ENCODE results near the gene CAD. TPM values are rescaled to one million over a fixed set of nuclear protein-coding genes. Genes with fewer than 3 reads are reported as not detected.

CAD gene
- total RNA-seq, 1 experiment from 2014 or later, result 114 TPM

DNA sequence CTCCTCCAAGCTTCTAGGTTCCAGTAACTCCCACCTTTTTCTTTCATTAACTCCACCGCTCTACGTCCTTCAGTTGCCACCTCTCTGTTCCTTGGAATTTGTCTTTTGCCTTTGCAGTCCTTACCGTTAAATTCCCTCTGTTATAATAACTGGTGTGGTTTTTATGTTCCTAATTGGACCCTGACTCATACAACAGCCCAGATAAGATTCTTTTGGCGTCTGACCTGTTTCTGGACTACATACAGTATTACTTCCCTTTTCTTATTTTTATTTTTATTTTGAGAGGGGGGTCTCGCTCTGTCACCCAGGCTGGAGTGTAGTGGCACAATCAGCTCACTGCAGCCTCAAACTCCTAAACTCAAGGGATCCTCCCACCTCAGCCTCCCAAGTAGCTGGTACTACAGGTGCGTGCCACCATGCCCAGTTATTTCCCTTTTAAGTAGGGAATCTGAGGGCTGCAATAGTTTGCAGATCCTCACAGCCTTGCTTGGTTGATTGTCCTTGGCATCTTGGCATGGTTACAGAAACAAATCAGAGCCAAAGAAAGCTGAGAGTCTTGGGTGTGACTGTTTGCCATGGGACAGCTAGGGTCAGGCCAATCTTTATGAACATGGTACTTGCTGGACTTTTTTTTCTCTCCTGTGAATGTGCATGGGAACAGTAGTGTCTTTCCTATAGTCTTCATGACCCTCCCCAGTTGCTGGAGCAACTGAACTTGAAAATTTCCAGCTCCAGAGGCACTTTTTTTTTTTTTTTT lies 46.4 kb upstream of the CAD start:
- intact Hi-C loops (cut with micrococcal nuclease), result no loop called here
- CTCF ChIA-PET, result interaction anchor here (0.8 to 2.2 kb wide), 6 partner anchors 9 to 84 kb away, joined by 3 to 10 read pairs (median 4); partner anchors contain the start of genes KHK and PREB
- H3K4me2 ChIP-seq (ENCODE audit: low read length), result no peak overlapping the region

More for the DNA sequence above, 46.4 kb upstream of the CAD start:
- BruUV-seq (replicated peaks), result no TSS peak
- H3K4me3 ChIP-seq (replicated peaks in 1 of 2; ENCODE audit: low read depth in 1 of 2, low read length in 2 of 2), result no peak overlapping the region
- no peak for DNase-seq (ENCODE audit: low read depth, low spot score)
- POLR2A ChIA-PET, result no interaction called here
- peaks cover 9% of the 10 kb centered on the region; the same call in 1 of the 2 replicates for H3K27me3 ChIP-seq (ENCODE audit: insufficient read depth, low read length)
- H3K9ac ChIP-seq (ENCODE audit: low read length), result no peak overlapping the region
- peaks cover 0 to 4% of the 10 kb centered on the region in 2 experiments; a peak in 1 of 4 replicates for H3K4me1 ChIP-seq (ENCODE audit: control insufficient read depth in 1 of 2, insufficient read depth in 2 of 2, low read length in 2 of 2)
- RAD21 ChIA-PET (ENCODE audit: low non-redundant PET in 1 of 2, low total read pairs in 2 of 2, uncharacterized antibody in 2 of 2, unreplicated experiment in 2 of 2), result interaction anchor here in 1 of 2 experiments (0.7 kb wide), 1 partner anchor 22 kb away, joined by 4 read pairs; no protein-coding TSS in a partner anchor
- H3K9me2 ChIP-seq (ENCODE audit: insufficient read depth), result no peaks in the 10 kb centered on the region
- no peak overlapping the region for H3K27ac ChIP-seq (ENCODE audit: low read depth, low read length)
- H3K36me3 ChIP-seq (ENCODE audit: control insufficient read depth in 1 of 2, insufficient read depth in 2 of 2, low read length in 2 of 2), result no peaks in the 10 kb centered on the region
- TF ChIP-seq ZBTB33 (IDR thresholded peaks at IDR 0.05; ENCODE audit: extremely low read depth, insufficient replicate concordance, low read length), result no peak
- no peak for TF ChIP-seq CEBPB (IDR thresholded peaks at IDR 0.05; ENCODE audit: low read depth)
- TF ChIP-seq SRF (IDR thresholded peaks at IDR 0.05; ENCODE audit: low read depth), result no peak
- TF ChIP-seq ZFX (IDR thresholded peaks at IDR 0.05), result no peak
- TF ChIP-seq JUND (IDR thresholded peaks at IDR 0.05), result no peak
- no peak for TF ChIP-seq REST (IDR thresholded peaks at IDR 0.05; ENCODE audit: low read depth)
- no peak for TF ChIP-seq YY1 (IDR thresholded peaks at IDR 0.05; ENCODE audit: extremely low read depth, insufficient replicate concordance, low read depth, low read length)
- no peak for TF ChIP-seq SP1 (IDR thresholded peaks at IDR 0.05; ENCODE audit: low read depth)
- TF ChIP-seq TCF7L2 (IDR thresholded peaks at IDR 0.05; ENCODE audit: borderline replicate concordance, extremely low read depth, insufficient read depth, insufficient read length), result no peak
- no peak for TF ChIP-seq POLR2A (IDR thresholded peaks at IDR 0.05; ENCODE audit: borderline replicate concordance, extremely low read depth, insufficient read depth, insufficient read length)
- TF ChIP-seq ELF1 (IDR thresholded peaks at IDR 0.05; ENCODE audit: borderline replicate concordance, low read depth), result no peak
- TF ChIP-seq ATF3 (IDR thresholded peaks at IDR 0.05), result no peak
- TF ChIP-seq EZH2 (IDR thresholded peaks at IDR 0.05), result no peak
- TF ChIP-seq RAD21 (IDR thresholded peaks at IDR 0.05; ENCODE audit: low read depth), result no peak
- TF ChIP-seq CTCF (IDR thresholded peaks at IDR 0.05 in 2 of 3, conservative IDR thresholded peaks at IDR 0.05 in 1 of 3; ENCODE audit: borderline replicate concordance in 1 of 3, insufficient read depth in 1 of 3, low read depth in 2 of 3, low read length in 2 of 3), result no peak
- no peak for TF ChIP-seq MAX (IDR thresholded peaks at IDR 0.05)
- no peak for TF ChIP-seq ZNF274 (IDR thresholded peaks at IDR 0.05; ENCODE audit: low read depth, low read length)
- TF ChIP-seq EGR1 (IDR thresholded peaks at IDR 0.05; ENCODE audit: low read depth), result no peak
- TF ChIP-seq FOSL1 (IDR thresholded peaks at IDR 0.05; ENCODE audit: low read depth), result no peak
- no peak for TF ChIP-seq SIN3A (IDR thresholded peaks at IDR 0.05; ENCODE audit: low read depth)
- H3K9me3 ChIP-seq (ENCODE audit: control insufficient read depth in 1 of 2, insufficient read depth in 1 of 2, low read depth in 1 of 2, low read length in 2 of 2), result no peaks in the 10 kb centered on the region
- no peaks in the 10 kb centered on the region for H3K79me2 ChIP-seq (ENCODE audit: insufficient read depth, low read length)
- no peaks in the 10 kb centered on the region for H4K20me1 ChIP-seq (ENCODE audit: insufficient read depth)
- no peak for ATAC-seq
- H2AFZ ChIP-seq (ENCODE audit: low read depth, low read length, poor library complexity, severe bottlenecking), result no peak overlapping the region

Measured in HCT116 (cell line).